Stromal cell of bone marrow (primary cell): ENCODE results near the gene RMND1.
"Not testable (repeated sequence)": the region's sequence is repeated elsewhere in the genome, so short reads cannot be mapped to it uniquely, and the experiment has no call there.

Experiments
- DNase-seq: peaks from one replicate; pipeline ENCODE4 v3.0.0-alpha.2; 2012; ENCODE audit warnings: low read depth

The RMND1 gene, protein sequence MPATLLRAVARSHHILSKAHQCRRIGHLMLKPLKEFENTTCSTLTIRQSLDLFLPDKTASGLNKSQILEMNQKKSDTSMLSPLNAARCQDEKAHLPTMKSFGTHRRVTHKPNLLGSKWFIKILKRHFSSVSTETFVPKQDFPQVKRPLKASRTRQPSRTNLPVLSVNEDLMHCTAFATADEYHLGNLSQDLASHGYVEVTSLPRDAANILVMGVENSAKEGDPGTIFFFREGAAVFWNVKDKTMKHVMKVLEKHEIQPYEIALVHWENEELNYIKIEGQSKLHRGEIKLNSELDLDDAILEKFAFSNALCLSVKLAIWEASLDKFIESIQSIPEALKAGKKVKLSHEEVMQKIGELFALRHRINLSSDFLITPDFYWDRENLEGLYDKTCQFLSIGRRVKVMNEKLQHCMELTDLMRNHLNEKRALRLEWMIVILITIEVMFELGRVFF

DNA sequence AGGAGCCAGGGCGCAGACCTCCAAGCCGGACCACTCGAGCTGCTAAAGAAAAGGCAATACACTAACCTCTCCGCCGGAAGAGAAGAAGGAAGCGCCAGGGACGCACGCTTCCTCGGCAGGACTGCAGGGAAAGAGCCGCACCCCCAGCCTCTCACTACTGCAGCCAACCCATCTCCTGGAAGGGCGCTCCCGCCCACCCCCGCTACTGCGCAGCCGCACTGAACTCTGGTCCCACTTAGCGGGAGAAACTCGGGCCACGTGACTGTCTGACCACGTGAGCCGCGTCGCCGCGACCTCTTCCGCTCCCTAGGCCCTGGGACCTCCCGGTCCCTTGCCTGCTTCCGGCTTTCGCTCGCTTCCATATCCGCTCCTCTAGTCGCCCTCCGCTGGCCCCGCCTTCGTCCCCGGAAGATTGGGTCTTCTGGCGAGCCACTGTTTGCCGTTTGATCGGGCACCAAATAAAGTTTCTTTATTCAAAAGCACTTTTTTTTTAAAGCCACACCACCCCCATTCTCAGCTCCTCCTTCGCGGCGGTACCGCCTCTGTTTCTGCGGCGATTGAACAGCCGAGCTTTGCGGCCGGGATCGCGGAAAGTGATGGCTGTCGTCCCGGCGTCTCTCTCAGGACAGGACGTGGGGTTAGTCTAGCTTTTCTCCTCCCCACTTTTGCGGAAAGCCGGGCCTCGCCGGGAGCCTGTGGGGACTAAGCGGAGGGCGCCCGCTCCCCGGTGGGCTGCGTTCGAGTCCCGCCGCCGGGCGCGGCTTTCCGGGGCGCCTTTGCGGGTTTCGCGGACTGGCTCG, at the start of gene RMND1:
RMND1 (minus strand) TSS at position 177 of the 800 bp plus-strand sequence. CDS start 6,315 bp downstream, outside the sequence.
- DNase-seq = peak; percentile 99

DNA sequence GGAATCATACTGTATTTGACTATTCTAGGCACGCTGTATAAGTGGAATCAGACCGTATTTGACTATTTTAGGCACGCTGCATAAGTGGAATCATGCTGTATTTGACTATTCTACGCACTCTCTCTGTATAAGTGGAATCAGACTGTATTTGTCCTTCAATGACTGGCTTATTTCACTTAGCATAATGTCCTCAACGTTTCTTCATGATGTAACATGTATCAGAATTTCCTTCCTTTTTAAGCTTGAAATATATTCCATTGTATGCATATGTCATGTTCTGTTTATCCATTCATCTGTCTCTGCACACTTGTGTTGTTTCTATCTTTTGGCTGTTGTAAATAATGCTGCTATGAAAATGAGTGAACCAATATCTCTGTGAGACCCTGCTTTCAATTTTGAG, 47.6 kb upstream of the RMND1 start:
- no peak for DNase-seq

DNA sequence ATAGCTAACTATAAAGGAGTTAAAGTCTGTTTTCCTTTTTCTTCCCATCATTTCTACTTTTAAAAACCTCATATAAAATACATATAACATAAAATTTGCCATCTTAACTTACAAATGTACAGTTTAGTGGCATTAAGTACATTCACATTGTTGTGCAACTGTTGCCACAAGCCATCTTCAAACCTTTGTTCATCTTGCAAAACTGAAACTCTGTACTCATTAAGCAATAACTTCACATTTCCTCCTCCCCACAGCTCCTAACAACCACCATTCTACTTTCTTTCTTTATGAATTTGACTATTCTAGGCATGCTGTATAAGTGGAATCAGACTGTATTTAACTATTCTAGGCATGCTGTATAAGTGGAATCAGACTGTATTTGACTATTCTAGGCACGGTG, 46.4 kb upstream of the RMND1 start:
- DNase-seq = no peak

DNA sequence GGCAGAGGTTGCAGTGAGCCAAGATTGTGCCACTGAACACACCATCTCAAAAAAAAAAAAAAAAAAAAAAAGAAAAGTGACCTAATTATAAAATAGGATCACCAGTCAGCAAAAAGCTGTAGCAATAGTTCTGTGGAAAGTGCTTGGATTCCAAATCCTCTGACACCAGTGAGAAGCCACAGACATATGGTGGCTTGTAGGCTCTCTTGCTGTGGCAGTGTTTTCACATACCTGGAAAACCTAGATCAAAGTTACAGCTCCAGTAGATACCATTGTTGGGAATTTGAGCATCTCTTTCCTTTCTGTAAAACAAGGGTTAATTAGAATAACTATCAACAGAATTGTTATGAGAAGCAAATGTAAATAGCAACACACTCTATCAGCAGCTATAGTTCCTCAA, 46.0 kb upstream of the RMND1 start:
- no peak for DNase-seq

DNA sequence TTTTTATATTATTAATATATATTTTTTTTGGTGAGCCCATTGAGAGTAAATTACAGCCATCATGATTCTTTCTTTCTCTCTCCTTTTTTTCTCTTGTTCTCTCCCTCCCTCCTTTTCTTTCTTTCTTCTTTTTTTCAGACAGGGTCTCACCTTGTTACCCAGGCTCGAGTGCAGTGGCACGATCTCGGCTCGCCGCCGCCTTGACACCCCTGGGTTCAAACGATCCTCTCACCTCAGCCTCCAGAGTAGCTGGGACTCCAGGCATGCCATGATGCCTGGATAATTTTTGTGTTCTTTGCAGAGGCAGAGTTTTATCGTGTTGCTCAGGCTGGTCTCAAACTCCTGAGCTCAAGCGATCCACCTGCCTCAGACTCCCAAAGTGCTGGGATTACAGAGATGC, 43.5 kb upstream of the RMND1 start:
- no peak for DNase-seq

DNA sequence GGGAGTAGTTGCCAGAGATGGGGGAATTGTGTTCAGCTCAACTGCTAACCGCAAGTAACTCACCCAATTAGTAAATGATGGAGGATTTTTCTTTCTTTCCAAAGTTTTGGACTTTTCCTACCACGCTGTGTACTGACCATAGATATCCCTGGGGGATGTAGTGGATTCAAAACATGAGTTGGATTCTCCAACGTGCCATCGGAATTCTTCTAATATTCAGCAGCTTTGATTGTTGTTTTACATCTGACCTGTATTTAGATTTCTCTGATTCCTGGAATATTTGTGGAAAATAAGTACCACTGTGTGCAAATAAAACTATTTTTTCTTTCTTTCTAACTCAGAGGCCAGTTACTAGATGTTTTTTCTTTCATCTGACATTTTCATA, 43.0 kb upstream of the RMND1 start:
- DNase-seq = no peak

DNA sequence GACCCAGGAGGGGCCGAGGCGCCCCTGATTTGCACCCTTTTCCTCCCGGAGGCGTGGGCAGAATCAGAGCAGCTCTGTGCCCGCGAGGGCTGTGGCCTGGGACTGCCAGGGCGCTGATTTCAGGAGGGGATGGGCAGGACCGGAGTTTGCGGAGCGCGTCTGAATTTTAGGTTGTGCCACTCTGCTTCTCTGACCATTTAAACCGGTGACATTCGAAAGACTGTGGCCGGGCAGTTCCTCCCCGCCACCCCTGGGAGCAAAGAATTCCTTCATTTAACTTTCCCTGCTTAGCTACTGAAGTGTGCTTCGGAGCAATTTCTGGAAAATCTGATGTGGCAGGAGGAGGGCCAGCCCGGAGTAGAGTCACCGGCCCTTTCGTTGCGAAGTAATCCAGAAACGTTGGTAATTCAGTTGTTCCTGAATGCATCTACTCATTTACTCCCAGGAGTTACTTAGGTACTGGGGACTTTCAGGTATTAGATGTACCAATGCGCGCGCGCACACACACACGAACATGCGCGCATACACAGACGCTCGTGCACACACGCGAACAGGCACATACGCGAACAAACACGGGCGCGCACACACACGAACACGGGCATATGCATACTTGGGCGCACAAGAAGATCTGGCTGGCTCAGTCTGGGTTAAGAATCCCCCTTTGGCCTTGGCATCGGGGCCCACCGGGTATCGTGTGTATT, 42.5 kb upstream of the RMND1 start:
- DNase-seq = no peak

DNA sequence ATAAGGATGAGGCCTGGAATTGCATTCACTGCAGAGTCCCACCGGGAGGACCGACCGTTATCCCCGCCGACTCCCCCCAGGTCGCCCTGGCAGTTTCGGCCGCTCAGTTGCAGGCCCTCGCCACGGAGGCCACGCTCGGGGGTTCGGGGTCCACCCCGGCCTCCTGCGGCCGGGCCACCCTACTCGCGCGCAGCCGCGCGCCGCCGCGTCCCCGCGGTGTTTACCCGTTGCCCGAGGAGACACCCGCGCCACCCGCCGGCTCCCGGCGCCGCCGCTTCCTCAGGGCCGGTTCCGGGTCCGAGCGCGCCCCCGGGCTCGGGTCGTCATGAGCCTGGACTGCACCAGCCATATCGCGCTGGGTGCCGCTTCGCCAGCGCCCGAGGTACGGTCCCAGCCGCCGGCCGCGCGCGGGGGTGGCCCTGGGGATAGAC, 41.9 kb upstream of the RMND1 start, which contains the start of gene CCDC170:
CCDC170 (plus strand) TSS at position 214 of the 431 bp plus-strand sequence; CDS start at position 326, 112 bp downstream.
- DNase-seq = no peak

DNA sequence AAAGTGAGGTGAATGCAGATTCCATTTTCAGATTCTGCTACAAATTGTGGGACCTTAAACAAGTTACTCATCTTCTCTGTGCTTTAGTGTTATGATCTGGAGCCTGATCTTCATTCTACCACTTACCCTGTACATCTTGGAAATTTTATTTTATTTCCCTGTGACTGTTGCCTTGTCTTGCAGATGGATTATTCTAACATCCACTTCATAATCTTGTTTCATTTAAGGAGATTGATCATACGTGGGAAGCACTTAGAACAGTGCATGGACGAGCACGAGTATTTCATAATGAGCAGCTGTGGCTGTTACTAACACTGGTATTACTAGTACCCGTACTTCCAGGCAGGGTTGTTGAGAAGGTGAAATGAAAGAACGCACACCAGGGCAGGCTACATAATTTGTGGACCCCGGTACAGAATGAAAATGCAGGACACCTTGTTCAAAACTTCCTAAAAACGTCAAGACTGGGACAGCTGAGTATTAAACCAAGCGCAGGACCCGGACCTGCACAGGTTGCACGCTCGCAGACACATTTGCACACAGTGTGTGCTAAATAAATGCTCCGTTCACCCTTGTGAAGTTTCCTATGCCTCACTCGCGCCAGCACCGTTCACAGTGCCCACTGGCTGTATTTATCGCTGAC, 41.4 kb upstream of the RMND1 start:
- no peak for DNase-seq

DNA sequence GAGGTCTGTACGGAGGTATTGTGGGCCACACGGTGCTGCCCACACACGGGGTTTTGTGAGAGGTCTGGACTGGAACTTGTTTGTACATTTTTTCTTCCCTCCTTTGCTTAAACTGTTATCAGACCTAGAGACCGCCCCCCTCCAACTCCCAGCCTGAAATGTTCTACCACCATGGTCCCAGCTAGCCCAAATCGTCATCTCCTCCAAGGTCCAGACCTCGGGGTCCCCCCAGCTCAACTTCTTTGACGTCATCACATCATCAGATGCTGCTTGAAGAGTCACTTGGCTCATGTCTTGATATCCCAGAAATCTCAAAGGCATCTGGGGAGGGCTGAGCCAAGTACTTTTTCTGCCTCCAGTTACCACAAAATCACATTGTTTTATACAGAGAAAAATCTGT, 39.1 kb upstream of the RMND1 start:
- DNase-seq = no peak

DNA sequence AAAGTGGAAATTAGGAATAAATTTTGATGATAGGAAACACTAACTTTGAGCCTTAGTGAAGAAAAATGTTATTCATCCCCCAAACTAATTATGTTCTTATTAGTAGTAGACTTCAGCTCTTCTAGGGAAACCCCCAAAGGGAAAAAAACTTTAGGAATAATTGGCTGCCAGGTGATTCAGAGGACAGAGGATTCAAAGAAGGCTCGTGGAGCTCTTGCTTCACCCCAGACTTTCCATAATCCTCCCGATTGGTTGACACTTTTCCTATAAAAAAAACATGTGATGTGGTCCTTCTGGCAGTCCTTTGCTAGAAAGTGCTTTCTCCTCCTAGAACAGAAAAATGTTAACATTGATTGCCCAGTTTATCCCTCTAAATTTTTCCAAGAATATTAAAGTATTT, 36.3 kb upstream of the RMND1 start:
- no peak for DNase-seq

DNA sequence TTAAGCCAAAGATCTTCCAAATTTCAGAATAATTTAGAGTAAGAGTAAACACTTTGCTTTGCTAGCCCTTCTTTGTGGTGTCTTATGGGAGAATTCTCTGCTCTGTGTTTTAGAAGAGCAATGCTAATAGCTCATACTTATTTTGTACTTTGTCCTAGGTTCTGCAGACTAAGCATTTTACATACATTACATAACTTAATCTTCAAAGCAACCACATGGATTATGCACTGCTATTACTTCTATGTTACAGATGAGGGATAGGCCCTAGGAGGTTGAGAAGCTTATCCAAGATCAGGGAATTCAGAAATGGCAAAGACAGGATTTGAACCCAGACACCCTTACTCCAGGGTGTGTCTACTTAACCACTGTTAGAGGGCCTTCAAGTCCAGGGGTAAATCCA, 32.1 kb upstream of the RMND1 start:
- no peak for DNase-seq

DNA sequence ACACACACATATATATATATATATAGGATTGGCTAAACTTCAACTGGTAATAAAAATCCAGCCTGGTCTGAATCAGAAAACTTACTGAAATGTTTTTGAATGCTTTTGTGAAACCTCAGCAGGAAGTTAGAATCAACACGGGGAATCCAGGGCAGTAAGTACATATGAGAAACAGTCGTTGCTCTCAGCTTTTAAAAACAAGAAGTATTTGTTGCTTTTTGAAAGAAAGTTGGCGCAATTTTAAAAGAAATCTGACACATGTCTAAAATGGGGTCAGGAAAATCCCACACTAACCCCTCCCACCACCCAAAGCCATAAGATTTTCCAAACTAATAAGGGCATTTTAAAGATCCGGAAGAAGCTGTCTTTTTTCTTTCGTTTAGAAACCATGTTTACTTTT, 30.4 kb upstream of the RMND1 start:
- no peak for DNase-seq

DNA sequence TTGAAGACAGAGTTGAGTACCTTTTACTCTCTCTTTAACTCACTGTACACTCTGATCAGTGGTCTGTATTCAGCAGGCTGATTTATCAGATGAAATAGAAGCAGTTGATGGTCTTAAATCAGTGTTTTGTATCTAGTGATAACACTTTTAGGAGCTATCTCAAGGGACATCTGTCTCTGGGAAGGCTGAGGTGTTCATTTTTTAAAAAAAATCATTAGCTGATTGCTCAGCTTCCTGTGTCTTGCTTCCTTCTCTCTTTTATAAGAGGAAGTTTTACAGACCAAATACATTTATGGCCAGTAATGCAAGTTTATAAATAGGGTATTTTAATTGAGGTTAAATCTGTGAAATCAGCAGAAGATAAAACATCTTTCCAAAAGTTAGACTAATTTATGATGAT, 29.9 kb upstream of the RMND1 start:
- DNase-seq = no peak

DNA sequence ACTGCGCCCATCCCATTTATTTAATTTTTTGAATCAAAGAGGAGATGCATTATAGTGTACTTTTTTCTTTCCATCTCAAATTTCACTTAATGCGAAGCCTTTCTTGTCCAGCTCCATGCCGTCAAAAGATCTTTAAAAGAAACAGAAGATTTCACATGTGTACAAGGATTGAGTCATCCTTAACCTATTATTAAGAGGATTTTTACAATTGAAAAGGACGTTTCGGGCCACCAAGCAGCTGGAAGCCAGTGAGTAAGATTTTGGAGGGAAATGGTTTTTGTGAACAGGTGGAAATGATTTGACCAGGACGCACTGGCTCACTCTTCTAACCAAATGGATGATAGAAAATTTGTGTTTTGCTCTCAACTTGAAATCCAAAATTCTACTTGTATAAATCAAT, 26.7 kb upstream of the RMND1 start:
- DNase-seq = no peak

DNA sequence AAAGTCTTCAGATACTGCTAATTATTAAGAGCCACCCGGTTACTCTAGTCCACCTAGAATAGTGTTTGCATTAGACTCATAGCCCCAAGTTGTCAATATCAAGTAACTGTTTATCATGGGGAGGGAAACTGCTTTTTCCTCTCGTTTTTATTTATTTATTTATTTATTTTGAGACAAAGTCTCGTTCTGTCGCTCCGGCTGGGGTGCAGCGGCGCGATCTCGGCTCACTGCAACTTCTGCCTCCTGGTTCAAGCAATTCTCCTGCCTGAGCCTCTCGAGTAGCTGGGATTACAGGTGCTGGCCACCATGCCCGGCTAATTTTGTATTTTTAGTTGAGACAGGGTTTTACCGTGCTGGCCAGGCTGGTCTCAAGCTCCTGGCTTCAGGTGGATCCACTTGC, 25.8 kb upstream of the RMND1 start:
- DNase-seq = no peak

DNA sequence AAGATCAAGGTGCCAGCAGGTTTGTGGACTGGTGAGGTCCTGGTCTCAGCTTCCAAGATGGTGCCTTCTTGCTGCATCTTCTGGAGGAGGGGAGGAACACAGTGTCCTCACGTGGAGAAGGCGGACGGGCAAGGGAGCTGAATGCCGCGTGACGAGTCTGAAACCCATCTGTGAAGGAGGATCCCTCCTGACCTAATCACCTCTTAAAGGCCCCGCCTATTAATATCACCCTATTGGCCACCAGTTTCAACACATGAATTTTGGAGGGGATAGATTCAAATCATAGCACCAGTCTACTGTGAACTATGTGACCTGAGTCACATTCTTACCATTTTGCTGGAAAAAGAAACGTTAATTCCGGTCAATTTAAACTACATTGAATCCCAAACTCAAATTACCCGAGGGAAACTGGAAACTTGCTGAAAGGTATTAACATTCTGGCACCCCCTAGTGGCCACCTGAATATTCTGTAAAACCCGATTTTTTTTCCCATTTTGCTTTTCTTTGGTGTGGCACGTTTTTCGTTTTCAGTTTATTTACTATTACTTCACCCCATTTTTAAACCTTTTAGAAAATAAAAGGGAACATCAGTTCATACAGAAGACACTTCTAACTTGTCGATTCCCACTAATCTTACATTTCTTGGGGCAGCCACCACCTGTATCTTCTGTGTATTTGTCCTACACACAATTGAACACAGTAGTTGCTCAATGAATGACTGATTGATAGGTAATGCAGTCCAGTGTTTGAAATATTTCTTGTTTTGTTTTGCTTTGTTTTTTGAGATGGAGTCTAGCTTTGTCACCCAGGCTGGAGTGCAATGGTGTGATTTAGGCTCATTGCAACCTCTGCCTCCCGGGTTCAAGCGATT, 24.0 kb upstream of the RMND1 start:
- DNase-seq = no peak

DNA sequence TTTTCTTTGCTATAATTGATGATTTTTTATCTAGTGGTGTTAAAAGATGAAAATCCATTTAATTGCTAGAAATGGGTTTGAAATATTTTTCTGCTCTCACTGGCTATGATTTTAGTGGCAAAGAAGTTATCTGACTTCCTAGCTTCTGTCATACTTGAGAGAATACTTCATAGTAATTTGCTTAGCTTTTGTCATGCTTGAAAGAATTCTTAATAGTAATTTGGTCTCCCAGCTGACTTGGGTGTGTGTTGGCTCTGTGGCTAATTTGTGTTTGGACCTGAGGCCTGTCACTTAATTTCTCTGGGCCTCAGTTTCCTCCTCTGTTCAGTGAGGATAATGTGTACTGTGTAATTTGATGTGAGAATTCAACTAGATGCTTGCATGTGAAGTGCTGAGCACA, 12.8 kb upstream of the RMND1 start:
- DNase-seq = no peak

DNA sequence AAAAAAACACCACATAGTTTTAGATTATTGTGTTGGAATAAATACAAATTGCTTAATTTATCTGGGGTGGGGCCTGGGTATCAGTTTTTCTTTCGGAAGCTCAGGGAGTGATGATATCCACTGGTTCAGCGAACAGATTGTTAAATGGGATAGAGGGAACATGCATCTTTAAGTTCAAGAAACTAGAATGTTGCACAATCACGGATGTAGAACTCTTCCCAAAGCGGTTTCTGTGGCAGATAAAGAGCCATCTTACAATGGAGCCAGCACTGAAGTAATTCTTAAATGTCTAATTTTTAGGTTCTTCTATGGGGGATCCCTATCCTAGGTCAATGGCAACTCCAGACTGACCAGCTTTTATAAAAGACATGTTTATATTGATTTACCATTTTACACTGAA, 9.7 kb upstream of the RMND1 start:
- no peak for DNase-seq

DNA sequence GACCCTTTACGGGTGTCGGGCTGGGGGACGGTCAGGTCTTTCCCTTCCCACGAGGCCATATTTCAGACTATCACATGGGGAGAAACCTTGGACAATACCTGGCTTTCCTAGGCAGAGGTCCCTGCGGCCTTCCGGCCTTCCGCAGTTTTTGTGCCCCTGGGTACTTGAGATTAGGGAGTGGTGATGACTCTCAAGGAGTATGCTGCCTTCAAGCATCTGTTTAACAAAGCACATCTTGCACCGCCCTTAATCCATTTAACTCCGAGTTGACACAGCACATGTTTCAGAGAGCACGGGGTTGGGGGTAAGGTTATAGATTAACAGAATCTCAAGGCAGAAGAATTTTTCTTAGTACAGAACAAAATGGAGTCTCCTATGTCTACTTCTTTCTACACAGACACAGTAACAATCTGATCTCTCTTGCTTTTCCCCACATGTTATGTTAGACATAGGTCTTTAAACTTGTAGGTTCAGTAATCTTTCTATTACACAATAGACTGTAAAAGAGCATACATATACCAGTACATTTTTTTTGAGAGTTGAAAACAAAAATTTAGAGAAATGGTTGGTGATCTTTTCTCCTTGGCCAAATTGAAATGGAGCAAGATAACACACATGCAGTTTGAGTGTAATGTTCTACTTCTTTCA, 3.9 kb upstream of the RMND1 start:
- not testable (repeated sequence) for DNase-seq
